Measurements from ENCODE around the gene ISYNA1.
A peak's percentile ranks its signal among the peaks of the same experiment; 100 is the strongest.
"Not testable (repeated sequence)": the region's sequence is repeated elsewhere in the genome, so short reads cannot be mapped to it uniquely, and the experiment has no call there.

The ISYNA1 gene

GRCh38 chr19:18419195-18419698 is 18.7 kb downstream of the ISYNA1 start, which contains the start of gene SSBP4:
TSS of gene SSBP4 (plus strand) at chr19:18419398. CDS start at chr19:18419649, 251 bp downstream.
- peak; percentile 91 for DNase-seq (ENCODE audit: low spot score)

- DNase-seq (ENCODE audit: low spot score) = no peak
Measured at GRCh38 chr19:18418483-18419194, 19.3 kb downstream of the ISYNA1 start.

- DNase-seq (ENCODE audit: low spot score) = no peak
Measured at GRCh38 chr19:18418029-18418482, 19.9 kb downstream of the ISYNA1 start.

- DNase-seq (ENCODE audit: low spot score) = peak; percentile 93
Measured at GRCh38 chr19:18417250-18418028, 20.5 kb downstream of the ISYNA1 start.

GRCh38 chr19:18416778-18417249 is 21.1 kb downstream of the ISYNA1 start:
- peak; percentile 96 for DNase-seq (ENCODE audit: low spot score)

- peak; percentile 88 for DNase-seq (ENCODE audit: low spot score)
Measured at GRCh38 chr19:18415178-18415867, 22.6 kb downstream of the ISYNA1 start.

- DNase-seq (ENCODE audit: low spot score) = no peak
Measured at GRCh38 chr19:18414504-18415177, 23.3 kb downstream of the ISYNA1 start.

- no peak for DNase-seq (ENCODE audit: low spot score)
Measured at GRCh38 chr19:18412610-18413239, 25.2 kb downstream of the ISYNA1 start.

- DNase-seq (ENCODE audit: low spot score) = no peak
Measured at GRCh38 chr19:18408053-18408476, 29.9 kb downstream of the ISYNA1 start.

GRCh38 chr19:18406749-18407148 is 31.2 kb downstream of the ISYNA1 start:
- no peak for DNase-seq (ENCODE audit: low spot score)

GRCh38 chr19:18405754-18406153 is 32.2 kb downstream of the ISYNA1 start:
- DNase-seq (ENCODE audit: low spot score) = not testable (repeated sequence)

- not testable (repeated sequence) for DNase-seq (ENCODE audit: low spot score)
Measured at GRCh38 chr19:18402455-18403248, 35.3 kb downstream of the ISYNA1 start.

GRCh38 chr19:18401580-18402112 is 36.3 kb downstream of the ISYNA1 start:
- no peak for DNase-seq (ENCODE audit: low spot score)

GRCh38 chr19:18399008-18399407 is 38.9 kb downstream of the ISYNA1 start:
- no peak for DNase-seq (ENCODE audit: low spot score)

GRCh38 chr19:18397242-18398202 is 40.4 kb downstream of the ISYNA1 start, which contains the start of gene LRRC25:
TSS of gene LRRC25 (minus strand) at chr19:18397622. CDS start at chr19:18396963, 659 bp downstream.
- no peak for DNase-seq (ENCODE audit: low spot score)

GRCh38 chr19:18396471-18397241 is 41.3 kb downstream of the ISYNA1 start:
- DNase-seq (ENCODE audit: low spot score) = no peak

GRCh38 chr19:18393836-18394235 is 44.1 kb downstream of the ISYNA1 start:
- DNase-seq (ENCODE audit: low spot score) = no peak

- DNase-seq (ENCODE audit: low spot score) = no peak
Measured at GRCh38 chr19:18392926-18393325, 45.0 kb downstream of the ISYNA1 start.
